HG03575 (cell line): ENCODE results near the gene NSUN2.
"Not testable (repeated sequence)": the region's sequence is repeated elsewhere in the genome, so short reads cannot be mapped to it uniquely, and the experiment has no call there.

Experiments used
- ATAC-seq: cut with Tn5 transposase; IDR thresholded peaks from one replicate; pipeline ENCODE4 v1.9.1; 2021; ENCODE audit not compliant: unreplicated experiment, insufficient number of reproducible peaks, low FRiP score; ENCODE audit errors: extremely low read depth

NSUN2 gene

DNA sequence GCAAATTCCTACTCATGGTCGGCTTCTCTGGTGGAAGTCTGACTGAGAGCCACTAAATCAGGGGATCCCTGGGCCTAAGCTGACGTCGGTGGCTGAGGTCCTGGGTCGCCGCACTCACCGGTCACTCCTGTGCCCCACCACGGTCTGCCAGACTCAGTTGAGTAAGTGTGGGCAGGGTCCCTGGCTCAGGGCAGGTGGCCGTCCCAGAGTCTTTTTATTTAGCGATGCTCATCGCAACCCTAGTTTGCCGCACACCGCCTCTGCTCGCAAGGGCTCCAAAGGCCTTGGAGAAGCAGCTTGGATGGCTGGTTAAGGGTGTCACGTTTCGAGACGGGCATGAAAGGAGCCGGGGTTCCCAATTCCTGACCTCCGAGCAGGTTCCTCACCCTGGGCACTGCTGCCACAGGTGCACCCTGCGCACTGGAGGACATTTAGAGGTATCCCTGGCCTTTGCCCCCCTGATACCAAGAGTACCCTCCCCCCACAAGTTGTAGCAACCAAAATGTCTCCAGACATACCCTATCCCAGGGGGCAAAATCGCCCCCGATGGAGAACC lies 59.9 kb downstream of the NSUN2 start:
- no peak for ATAC-seq

DNA sequence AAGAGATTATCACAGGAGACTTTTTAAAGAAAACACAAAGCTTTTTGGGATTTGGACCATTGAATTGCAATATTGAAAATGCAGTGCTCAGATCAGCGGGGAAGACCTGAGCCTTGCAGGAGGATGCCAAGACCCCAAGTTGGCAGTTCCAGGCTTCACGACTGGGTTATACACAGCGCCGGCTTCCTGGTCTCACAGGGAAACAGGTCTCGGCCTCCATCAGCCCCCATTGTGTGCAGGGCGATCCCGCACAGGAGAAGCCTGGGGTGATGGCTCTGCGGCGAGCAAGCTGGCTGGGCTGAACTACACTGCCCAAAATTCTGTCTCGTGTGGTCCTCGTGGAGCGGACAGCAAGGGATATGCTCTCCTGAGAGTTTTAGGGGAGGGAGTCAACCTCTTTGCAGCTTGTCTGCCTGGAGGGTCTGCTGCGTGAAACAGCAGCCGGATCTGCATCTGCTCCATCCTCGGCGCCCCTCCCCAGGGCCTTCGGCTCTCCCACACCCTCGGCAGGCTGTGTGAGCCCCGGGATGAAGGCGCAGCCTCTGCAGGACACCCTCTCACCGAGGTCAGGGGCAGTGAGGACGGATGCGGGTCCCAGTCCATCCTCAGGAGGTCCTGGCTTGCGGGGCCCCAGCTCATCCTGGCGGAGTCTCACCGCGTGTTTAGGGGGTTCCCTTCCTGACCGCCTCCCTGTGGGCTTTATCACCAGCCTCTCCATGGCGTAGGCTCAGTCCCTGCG lies 60.6 kb downstream of the NSUN2 start:
- ATAC-seq, result no peak

DNA sequence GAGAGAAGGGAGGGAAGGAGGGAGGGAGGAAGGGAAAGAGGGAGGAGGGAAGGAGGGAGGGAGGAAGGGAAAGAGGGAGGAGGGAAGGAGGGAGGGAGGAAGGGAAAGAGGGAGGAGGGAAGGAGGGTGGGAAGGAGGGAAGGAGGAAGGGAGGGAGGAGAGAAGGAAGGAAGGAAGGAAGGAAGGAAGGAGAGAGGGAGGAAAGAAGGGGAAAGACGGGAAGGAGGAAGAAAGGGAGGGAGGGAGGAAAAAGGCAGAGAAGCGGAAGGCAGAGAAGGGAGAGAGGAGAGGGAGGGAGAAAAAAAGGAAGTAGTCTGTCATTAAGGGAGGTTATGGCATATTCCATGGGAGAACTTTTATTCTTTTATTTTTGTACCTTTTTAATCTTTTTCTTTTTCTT lies 61.2 kb downstream of the NSUN2 start:
- ATAC-seq, result not testable (repeated sequence)

DNA sequence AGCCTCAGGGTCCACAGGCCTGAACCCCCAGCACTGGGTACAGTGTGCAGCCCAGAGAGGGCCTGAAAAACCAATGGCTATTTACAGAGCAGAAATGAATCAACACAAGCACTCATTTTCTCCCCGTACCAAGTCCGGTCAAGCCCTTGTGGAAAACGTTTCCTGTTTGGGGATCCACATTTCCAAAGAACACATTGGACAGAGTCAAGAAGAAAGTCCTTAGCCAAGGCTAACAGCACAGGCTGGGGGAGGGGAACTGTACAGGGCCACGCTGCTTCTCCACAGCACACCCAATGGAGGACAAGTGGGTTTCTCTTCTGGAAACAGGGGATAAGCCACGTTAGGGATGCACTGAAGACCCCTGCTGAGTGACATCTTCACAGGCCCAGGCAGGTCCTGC lies 62.3 kb downstream of the NSUN2 start:
- ATAC-seq, result no peak

DNA sequence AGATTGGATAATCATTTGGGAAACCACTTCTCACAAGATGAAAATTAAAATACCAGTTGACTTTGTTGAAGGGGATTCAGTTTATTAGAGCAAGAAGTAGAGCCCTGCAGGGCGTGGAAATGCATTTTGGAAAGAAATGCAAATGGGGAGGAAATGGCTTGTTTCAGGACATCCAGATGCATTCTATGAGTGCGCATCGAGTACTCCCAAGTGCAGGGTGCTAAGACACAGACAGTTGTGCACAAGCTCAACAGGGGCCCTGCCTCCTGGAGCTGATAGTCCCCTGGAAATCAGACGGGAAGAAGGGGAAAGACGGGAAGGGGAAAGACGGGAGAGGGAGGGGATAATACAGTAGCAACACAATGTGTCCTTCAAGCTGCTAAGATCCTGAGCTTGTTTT lies 64.0 kb downstream of the NSUN2 start:
- no peak for ATAC-seq

DNA sequence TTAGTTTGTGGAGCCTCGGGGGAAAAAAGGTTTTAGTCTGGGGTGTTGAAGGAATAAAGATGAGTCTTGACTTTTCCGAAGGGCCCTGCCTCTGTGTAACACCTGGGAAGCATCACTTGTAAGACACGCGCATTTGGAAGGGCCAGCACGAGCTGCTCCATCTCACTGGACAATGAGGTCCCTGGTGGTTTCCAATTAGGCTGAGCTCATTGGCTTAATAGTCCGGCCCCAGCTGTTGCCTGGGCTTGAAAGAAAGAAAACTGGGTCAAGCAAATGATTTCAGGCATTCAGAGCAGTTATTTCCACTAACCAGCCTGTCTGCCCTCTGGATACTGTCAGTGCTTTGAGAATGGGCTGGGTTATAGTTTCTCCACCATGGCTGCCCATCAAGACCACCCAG lies 64.5 kb downstream of the NSUN2 start:
- no peak for ATAC-seq

DNA sequence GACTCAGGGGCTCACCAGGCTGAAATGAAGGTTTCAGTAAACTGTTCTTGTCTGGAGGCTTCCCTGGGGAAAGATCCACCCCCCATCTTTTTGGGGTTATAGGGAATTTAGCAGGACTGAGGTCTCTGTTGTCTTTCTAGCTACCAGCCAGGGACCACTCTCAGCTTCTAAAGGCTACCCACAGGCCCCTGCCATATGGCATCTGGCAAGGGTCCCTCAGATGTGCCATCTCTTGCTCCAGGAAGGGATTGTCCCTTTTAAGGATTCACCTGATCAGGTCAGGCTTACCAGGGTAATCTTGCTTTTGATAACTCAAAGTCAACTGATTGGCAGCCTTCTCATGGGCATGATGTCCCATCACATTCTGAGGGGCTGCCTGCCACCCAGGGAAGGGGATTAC lies 65.0 kb downstream of the NSUN2 start:
- ATAC-seq, result no peak

DNA sequence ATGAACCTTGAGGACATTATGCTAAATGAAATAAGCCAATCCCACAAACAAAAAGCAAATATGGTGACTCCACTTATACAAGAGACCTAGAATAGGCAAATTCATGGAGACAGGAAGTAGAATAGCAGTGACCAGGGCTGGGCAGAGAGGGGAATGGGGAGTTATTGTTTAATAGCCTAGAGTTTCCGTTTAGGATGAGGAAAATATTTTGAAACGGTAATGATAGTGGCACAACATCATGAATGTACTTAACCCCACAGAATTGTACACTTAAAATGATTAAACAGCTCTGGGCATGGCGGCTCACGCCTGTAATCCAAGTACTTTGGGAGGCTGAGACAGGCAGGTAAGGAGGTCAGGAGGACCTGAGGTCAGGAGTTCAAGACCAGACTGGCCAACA lies 65.8 kb downstream of the NSUN2 start:
- no peak for ATAC-seq

DNA sequence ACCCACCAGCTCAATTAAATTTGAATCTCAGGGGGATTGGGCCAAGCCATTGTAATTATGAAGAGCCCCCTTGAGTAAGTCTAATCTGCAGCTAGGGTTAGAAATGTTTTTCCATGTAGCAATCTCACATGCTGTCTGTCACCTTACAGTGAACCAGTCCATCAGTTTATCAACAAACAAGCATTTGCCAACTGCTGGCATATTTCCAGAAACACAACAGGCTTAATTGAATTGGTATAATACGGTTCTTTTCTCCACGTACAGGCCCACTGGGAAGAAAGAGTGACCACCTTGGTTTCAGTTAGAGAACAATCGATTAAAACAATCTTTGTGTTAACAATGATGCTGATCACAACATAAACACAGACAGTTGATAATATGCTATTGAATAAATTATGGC lies 67.4 kb downstream of the NSUN2 start:
- no peak for ATAC-seq

DNA sequence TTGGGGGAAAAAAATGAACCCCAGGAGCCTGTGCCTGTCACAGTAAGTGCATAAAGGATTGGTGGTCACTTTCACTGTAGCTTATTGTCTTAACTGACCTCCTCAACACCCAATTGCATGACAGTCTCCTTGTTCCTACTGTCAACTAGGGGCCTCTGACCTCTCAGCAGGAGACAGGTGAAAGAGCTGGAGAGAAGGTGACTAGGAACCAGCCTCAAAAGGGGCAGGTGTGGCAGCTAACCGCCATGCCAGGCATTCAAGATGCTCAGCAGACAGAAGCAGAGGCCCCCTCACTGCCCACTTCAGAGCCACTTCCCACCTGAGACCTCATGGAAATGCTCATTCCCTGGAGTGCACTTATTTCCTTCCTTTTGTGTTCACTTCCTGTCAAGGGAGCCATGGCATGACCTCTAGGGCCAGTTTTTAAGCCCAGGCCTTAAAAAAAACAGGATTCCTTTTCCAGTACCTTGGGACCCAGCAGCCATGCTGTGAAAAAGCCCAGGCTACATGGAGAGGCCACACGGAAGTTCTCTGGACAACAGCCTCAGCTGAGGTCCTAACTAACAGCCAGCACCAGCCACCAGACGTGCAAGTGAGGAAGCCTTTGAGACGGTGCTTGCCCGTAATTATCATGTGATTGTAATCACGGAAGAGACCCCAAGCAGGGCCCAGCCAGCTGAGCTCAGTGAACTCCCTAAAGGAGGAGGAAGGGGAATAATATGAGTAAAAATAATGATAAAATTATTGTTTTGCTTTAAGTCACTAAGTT lies 74.9 kb downstream of the NSUN2 start:
- no peak for ATAC-seq

DNA sequence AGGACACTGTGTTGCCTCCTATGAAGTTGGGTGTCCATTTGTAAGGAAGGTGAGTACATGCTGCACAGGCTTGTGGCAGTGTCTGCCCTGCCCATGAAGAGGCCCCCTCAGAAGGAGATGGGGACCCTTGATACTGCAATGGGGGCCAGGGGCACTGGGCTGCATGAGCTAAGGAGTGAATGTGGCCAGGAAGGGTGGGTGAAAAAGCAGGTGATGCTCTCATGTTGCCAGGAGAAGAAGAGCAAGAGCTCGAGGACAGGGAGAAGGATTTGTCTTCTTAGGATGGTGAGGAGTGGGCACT lies 76.1 kb downstream of the NSUN2 start:
- no peak for ATAC-seq

DNA sequence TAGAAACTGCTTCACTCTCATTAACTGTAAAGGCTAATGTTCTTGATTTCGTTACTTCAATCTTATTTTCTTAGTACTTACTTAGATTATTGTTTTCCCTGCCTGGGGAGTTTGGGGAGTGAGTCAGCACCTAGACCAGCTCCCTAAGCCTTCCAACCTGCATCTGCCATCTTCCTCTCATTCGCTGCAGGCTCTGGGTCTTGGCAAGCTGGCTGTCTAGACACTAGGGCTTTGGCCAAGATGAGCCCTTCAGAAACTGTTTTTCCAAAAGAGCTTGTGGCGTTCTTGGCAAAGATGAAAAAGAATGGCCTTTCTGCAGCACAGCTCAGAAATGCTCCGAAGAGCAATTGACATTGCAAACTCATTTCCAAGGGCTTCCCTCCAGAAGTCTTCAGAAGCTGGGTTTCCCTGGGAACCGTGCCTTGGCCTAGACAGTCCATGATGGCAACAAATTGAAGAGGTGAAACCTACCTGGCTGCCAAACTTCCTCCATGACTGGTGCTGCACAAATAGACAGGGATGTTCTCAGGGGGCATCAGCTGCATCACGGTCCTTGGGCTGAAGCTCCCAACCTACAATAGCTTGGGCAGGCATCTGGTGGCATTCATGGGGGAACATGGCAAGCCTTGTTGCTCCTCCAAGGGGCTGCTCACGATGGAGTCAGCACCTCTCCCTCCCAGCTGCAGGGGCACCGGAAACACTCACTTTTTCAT lies 76.6 kb downstream of the NSUN2 start:
- no peak for ATAC-seq

DNA sequence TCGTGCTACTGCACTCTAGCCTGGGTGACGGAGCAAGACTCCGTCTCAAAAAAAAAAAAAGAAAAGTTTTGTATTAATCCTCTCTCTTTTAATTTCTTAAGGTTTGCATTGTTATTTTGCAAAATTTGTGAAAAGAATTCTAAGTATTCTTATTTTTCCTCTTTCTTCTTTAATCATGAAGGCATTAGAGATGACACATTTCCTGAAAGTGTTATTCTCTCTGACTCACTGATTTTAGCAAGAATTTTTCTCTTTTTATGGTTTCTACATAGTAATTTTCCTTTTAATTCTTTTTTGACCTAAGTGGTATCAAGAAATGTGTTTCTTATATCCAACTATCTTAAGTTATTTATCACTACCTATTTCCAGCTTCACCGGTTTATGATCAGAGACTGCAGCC lies 78.0 kb downstream of the NSUN2 start:
- no peak for ATAC-seq

DNA sequence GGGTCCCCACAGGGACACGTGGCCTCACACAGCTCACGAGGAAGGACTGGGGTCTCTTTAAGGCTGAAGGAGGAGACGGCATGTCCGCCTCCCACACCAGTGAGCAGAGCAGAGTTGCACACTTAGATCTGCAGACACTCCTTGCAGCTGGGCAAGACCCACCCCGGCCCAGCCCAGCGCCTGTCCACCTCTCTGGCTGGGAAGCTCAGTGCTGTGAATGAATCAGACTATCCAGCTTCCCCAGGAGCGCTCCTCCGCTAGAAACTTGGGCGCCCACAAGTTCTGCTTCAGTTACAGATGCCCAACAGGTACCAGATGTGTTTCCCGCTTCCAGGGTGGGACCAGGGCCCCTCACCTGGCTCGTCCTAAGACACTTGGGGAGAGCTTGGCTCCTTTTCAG lies 78.9 kb downstream of the NSUN2 start:
- no peak for ATAC-seq

DNA sequence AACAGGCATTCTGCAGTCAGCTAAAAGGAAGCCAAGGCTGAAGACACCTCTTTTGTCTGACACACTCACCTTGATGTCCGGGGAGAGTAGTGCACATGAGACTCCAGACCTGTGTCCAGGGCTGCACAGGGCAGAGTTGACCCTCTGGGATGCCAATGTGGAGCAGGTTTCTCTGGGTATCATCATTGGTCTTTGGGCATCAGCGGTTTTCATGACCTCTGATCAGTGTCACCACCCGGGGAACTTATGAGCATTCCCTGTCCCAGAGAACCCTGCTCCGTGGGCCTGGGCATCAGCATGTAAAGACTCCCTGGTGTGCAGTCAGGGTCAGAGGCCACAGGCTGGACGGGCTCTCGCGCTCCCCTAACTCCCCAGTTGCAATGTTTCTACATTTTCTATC lies 80.2 kb downstream of the NSUN2 start:
- ATAC-seq, result no peak

DNA sequence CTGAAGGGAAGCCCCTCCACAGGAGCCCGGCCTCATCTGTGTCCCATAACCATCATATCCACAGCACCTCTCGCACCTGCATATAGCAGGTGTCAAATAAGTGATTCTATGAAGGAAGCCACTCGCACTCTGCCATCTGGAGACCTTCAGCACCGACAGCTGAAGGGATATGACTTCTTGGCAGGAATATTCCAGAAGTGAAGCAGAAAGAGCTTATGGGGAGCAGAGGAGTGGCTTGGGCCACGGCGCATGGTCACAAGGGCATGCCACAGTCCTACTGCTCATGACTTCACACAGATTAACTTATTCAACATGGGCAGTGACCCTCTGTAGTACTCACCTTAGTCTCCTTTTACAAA lies 80.9 kb downstream of the NSUN2 start:
- no peak for ATAC-seq

DNA sequence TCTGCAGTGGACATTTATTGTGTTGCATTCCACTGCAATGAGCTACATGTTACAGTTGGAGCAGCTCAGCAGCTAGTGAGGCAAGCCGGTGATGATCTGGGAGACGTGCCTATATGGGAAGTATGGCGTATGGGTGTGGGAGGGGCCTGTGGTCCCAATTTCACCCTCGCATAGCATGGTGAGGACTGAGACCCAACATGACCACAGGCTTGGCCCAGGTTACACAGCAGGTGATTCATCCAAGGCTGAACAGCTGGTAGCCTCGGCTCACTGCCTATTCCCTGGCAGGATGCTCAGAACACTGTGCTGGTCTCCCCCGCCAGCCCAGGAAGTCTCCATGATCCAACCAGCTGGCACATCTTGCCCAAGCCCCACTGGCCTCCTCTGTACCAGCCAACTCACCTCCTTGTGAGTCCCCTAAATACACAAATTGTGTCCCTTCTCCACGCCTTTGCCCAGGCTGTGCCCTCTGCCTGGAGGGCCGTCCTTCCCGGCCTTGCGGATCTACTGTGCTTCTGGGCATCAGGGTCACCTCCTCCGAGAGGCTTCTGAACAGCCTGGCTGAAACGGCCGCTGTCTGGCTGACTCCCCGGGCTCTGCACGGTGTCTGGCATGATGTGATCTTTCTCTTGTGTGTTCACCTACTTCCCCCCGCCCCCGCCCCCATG lies 81.4 kb downstream of the NSUN2 start:
- no peak for ATAC-seq

DNA sequence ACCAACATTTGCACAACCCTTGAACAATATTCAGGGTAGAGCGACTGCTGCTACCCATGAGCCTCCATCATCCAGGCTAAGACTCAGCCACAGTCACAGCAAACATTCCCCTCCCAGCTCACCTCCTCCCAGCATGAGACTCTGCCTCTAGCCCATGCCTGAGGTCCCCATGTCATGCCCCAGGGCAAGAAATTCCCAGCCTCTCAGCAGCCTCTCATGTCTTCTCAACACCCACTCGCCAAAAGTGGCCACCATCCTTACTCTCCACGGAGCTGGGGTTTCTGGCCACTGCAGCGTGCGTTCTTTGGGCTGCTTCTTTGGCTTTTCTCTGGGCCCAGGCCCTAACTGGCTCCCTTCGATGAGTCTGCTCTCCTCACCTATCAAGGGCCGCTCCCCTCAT lies 82.2 kb downstream of the NSUN2 start:
- no peak for ATAC-seq
